HG02588 (cell line): ENCODE measurements around the gene TRPM8.

ENCODE experiments used
- ATAC-seq: cut with Tn5 transposase; IDR thresholded peaks from one replicate; pipeline ENCODE4 v1.9.1; 2021; ENCODE audit warnings: mild to moderate bottlenecking, moderate library complexity; ENCODE audit not compliant: unreplicated experiment

Gene TRPM8

GRCh38 chr2:234038076-234038802 lies 121.1 kb downstream of the TRPM8 start:
- no peak for ATAC-seq

GRCh38 chr2:234044157-234044556 lies 127.0 kb downstream of the TRPM8 start:
- no peak for ATAC-seq

GRCh38 chr2:234046521-234046920 lies 129.3 kb downstream of the TRPM8 start:
- ATAC-seq = no peak

GRCh38 chr2:234047361-234047760 lies 130.2 kb downstream of the TRPM8 start:
- no peak for ATAC-seq

GRCh38 chr2:234048049-234048448 lies 130.9 kb downstream of the TRPM8 start:
- ATAC-seq = no peak

GRCh38 chr2:234050455-234051135 lies 133.4 kb downstream of the TRPM8 start, which contains the start of gene SPP2:
Gene SPP2 (plus strand): TSS chr2:234050702. CDS start chr2:234050787, 85 bp downstream.
- no peak for ATAC-seq

GRCh38 chr2:234051374-234052070 lies 134.3 kb downstream of the TRPM8 start:
- ATAC-seq = no peak

GRCh38 chr2:234058881-234059280 lies 141.7 kb downstream of the TRPM8 start:
- no peak for ATAC-seq

- no peak for ATAC-seq
These were observed 143.1 kb downstream of the TRPM8 start for GRCh38 chr2:234060236-234060635.

- ATAC-seq = no peak
These were observed 144.6 kb downstream of the TRPM8 start for GRCh38 chr2:234061624-234062257.

GRCh38 chr2:234066587-234066986 lies 149.4 kb downstream of the TRPM8 start:
- ATAC-seq = no peak
